CD4-positive, alpha-beta T cell treated with Interferon alpha-2 for 1 hour (primary cell): ENCODE results near the gene ALDH3B1.
"Not testable (repeated sequence)": the region's sequence is repeated elsewhere in the genome, so short reads cannot be mapped to it uniquely, and the experiment has no call there.

Experiments used
- DNase-seq, 2 donors: peaks; one replicate each; pipeline ENCODE4 v3.0.0-alpha.2; 2020 to 2022

The ALDH3B1 gene, protein sequence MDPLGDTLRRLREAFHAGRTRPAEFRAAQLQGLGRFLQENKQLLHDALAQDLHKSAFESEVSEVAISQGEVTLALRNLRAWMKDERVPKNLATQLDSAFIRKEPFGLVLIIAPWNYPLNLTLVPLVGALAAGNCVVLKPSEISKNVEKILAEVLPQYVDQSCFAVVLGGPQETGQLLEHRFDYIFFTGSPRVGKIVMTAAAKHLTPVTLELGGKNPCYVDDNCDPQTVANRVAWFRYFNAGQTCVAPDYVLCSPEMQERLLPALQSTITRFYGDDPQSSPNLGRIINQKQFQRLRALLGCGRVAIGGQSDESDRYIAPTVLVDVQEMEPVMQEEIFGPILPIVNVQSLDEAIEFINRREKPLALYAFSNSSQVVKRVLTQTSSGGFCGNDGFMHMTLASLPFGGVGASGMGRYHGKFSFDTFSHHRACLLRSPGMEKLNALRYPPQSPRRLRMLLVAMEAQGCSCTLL

DNA sequence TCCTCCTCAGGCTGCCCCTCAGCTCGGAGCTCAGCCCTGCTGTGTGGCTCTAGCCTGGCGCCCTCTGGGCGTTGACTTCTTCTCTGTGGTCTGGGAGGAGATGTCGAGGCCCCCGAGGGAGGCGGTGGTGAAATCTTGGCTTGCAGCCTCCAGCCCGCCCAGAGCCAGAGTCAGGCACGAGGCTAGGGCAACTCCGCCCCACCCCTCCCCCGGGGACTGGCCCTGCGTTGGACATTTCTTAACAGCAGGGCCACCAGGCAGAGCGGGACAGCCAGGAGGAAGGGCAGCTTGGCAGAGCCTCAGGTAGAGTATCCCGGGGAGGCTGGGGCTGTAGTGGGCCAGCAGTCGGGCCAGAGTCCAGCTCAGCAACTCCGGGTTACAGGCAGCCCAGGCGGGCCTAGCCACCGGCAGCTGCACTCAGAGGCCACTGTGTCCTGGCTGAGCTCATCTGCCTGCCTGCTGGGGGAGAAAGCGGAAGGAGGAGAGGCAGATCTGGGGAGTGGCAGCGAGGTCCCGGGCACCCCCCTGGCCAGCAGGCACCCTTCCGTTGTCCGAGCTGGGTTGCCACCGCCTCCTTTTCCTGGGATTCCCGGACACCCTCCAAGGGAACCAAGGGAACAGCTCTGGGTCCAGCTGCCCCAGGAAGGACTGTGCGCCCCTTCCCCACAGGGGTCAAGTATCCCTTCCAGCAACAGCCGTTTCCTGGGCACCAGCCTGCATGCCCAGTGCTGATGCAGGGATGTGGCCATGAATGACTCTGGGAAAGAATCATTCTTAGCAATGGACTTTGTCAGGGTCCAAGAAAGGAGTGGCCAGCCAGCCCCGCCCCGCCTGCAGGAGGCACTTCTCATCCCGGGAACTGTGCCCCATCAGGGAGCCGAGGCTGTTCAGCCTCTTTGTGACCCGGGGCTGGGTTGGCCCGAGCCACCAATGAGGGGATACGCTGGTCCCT, at the start of gene ALDH3B1:
TSS of gene ALDH3B1 (plus strand) at position 238 of the 952 bp plus-strand sequence. CDS start 4,971 bp downstream, outside the sequence.
- peak; percentile 24 to 61 for DNase-seq

GRCh38 chr11:67963217-67963616, 46.9 kb upstream of the ALDH3B1 start:
- DNase-seq: not testable (repeated sequence)

DNA sequence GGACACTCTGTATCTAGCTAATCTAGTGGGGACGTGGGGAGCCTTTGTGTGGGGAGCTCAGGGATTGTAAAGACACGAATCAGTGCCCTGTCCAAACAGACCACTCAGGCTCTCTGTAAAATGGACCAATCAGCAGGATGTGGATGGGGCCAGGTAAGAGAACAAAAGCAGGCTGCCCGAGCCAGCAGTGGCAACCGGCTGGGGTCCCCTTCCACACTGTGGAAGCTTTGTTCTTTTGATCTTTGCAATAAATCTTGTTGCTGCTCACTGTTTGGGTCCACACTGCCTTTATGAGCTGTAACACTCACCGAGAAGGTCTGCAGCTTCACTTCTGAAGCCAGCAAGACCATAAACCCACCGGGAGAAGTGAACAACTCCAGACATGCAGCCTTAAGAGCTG, 46.2 kb upstream of the ALDH3B1 start:
- DNase-seq: not testable (repeated sequence)

DNA sequence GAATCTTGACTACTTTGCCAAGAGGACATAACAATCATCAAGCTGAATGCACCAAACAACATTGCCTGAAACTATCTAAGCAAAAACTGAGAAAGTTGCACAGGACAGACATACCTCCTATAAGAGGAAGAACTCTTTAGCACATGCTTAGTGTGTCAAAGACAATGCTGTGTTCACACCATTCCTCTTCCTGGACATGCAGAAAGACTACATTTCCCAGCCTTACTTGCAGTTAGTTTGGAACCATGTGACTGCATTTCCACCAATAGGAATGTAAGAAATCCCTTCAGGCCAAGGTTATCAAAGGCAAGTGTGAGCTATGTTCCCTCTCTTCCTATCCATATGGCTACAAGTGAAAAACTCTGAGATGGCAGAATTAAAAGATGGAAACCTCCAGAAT, 45.4 kb upstream of the ALDH3B1 start:
- not testable (repeated sequence) for DNase-seq

DNA sequence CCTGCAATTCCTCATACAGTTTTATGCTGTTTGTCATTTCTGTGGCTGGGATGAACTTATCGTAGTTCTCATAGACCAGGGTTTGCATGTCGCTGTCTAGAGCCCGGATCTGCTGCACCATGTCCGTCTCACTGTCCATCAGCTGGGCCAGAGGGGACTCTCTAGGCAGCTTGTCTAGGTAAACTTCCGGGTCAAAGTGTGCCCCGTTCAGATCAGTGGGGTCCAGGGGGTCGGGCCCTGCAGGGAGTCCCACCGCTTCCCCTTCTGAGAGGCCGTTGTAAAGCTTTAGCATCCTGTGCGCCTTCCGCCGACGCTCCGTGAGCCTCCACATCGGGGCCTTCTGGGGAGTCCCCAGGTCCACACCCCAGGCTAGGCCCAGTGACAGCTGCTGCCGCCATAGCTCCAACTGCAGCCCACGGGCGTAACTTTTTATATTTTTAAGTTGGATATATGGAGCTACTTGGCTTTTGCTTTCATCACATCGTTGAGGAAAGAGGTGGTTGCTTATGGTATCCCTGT, 44.2 kb upstream of the ALDH3B1 start:
- DNase-seq: not testable (repeated sequence)

DNA sequence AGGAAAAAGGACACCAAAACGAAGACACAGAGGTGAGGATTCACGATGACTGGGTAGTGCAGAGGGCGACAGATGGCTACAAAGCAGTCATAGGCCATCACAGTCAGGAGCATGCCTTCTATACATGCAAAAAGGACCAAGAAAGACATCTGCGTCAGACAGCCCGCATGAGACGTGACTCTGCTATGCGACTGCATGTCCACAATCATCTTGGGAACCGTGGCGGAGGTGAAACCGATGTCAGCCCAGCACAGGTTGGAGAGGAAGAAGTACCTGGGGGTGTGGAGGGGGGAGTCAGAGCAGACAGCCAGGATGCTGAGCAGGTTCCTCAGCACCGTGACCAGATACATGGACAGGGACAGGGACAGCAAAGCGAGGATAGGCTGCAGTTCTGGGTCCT, 35.4 kb upstream of the ALDH3B1 start:
- DNase-seq: not testable (repeated sequence)

DNA sequence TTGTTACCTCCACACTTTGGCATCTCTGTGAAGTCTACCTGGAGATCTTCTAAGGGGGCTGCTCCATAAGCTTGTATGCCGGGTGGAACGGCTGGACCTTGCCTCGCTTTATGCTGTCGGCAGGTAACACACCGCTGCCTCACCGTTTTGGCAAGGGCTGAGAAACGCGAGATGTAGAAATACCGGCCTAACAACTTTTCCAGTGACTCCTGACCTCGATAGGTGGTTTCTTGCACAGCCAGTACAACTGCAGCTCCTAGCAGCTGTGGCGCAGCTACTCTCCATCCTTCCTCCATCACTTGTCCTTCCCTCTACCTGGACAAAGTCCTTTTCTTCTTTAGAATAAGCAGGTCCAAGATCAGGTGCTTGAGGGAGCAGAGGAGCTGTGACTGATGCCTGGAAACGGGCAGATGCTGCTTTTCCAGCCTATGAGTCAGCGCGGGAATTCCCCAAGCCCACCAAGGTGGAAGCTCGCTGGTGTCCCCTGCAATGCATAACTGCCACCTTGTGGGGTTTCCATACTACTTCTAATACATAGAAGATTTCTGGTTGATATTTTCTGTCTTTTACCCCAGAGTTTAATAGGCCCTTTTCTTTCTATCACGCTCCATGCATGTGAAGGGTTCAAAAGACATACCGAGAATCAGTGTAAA, 31.2 kb upstream of the ALDH3B1 start:
- DNase-seq: not testable (repeated sequence)

- not testable (repeated sequence) for DNase-seq
These were observed 28.9 kb upstream of the ALDH3B1 start for GRCh38 chr11:67981226-67981625.

GRCh38 chr11:67982255-67982857, 27.8 kb upstream of the ALDH3B1 start:
- not testable (repeated sequence) for DNase-seq

GRCh38 chr11:67983951-67984350, 26.2 kb upstream of the ALDH3B1 start:
- no peak for DNase-seq

GRCh38 chr11:67985302-67985701, 24.8 kb upstream of the ALDH3B1 start:
- DNase-seq: not testable (repeated sequence)

- DNase-seq: not testable (repeated sequence)
These were observed 19.4 kb upstream of the ALDH3B1 start for GRCh38 chr11:67990546-67991346.

GRCh38 chr11:67991347-67992121, 18.6 kb upstream of the ALDH3B1 start:
- not testable (repeated sequence) for DNase-seq

DNA sequence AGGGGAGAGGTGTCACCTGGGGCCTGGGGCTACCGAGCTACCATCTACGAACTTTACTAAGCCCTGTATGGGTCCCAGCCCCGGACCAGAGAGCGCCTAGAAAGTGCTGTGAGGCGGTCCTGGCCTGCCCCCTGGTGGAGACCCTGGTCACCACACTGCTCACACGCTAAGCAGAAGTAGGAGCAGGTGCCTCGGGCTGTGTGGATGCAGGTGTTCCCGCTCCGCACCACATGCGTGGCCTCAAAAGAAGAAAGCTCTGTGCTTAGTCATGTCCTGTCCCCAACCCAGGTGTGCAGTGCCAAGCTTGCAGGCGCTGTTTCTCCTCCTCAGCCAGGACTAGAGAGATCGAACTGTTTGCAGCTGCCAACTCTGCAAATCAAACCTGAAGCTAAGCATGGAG, 16.3 kb upstream of the ALDH3B1 start:
- DNase-seq: peak; percentile 55 to 64

DNA sequence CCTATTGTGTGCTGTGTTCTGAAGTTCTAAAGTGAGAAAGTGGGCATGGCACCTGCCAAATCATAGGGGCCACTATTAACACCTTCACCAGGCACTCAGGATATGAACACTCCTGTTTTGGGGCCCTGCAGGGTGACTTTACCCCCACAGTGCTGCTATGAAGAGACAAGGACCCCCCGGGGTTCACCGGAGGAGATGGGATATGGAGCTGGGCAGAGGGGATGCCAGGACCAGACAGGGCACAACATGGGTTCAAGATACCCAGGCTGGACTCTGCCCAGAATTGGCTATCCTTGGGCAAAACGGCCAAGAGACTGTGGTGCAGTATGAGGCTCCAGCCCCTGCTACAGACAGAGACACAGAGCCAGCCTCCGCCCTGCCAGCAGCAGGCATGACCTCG, 15.7 kb upstream of the ALDH3B1 start:
- DNase-seq: not testable (repeated sequence)

- not testable (repeated sequence) for DNase-seq
These were observed 15.0 kb upstream of the ALDH3B1 start for GRCh38 chr11:67995129-67995528.

GRCh38 chr11:67995579-67995978, 14.5 kb upstream of the ALDH3B1 start:
- not testable (repeated sequence) for DNase-seq

DNA sequence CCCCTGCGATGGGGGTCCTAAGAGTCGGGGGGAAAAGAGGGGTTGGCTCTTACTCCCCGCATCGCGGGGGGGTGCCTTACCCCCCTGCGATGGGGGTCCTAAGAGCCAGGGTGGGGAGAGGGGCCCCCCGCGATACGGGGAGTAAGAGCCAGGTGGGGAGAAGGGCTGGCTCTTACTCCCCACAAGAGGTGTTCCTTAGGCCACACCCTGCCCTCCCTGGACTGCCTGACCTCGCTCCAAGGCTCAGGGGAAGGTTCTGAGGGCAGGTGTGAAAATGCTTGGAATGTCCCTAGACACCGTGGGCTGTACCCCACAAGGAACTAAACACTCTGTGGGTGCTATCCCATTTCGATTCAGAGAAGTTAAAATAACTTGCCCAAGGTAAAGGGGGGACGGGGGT, 14.1 kb upstream of the ALDH3B1 start:
- no peak for DNase-seq

GRCh38 chr11:67996622-67997474, 13.3 kb upstream of the ALDH3B1 start:
- DNase-seq: peak; percentile 47 to 73
